Hepatocyte (in vitro differentiated cells): Measurements from ENCODE around the gene ESAM. TPM values are rescaled to one million over a fixed set of nuclear protein-coding genes. Genes with fewer than 3 reads are reported as not detected.

Source experiments
- DNase-seq: peaks from one replicate; pipeline ENCODE4 v3.0.0-alpha.2; 2016; ENCODE audit warnings: low spot score
- H2AFZ ChIP-seq: fragments of 200-600 bp; sonication (generic); 2 replicates; pipeline ENCODE4 v1.6.0; 2016; ENCODE audit warnings: antibody characterized with exemption, mild to moderate bottlenecking
- H3K27ac ChIP-seq: fragments of 200-600 bp; sonication (generic); 2 replicates; pipeline ENCODE4 v1.5.1; 2016; ENCODE audit warnings: mild to moderate bottlenecking
- H3K27me3 ChIP-seq: fragments of 200-600 bp; sonication (generic); 2 replicates; pipeline ENCODE4 v1.6.1; 2016
- H3K36me3 ChIP-seq: fragments of 200-600 bp; sonication (generic); replicated peaks from 2 replicates; pipeline ENCODE4 v1.5.1; 2016; ENCODE audit warnings: low read depth; ENCODE audit not compliant: insufficient read depth
- H3K4me1 ChIP-seq: fragments of 200-600 bp; sonication (generic); 2 replicates; pipeline ENCODE4 v1.5.1; 2016; ENCODE audit warnings: mild to moderate bottlenecking, moderate library complexity; ENCODE audit not compliant: insufficient read depth
- H3K4me2 ChIP-seq: fragments of 200-600 bp; sonication (generic); 2 replicates; pipeline ENCODE4 v1.6.0; 2016
- H3K4me3 ChIP-seq: fragments of 200-600 bp; sonication (generic); 2 replicates; pipeline ENCODE4 v1.5.1; 2016; ENCODE audit warnings: mild to moderate bottlenecking
- H3K79me2 ChIP-seq: fragments of 200-600 bp; sonication (generic); 2 replicates; pipeline ENCODE4 v1.6.0; 2017; ENCODE audit warnings: mild to moderate bottlenecking
- H3K9me2 ChIP-seq: fragments of 200-600 bp; sonication (generic); replicated peaks from 2 replicates; pipeline ENCODE4 v1.6.0; 2017; ENCODE audit warnings: mild to moderate bottlenecking; ENCODE audit not compliant: insufficient read depth
- H3K9me3 ChIP-seq: fragments of 200-600 bp; sonication (generic); 2 replicates; pipeline ENCODE4 v1.5.1; 2016; ENCODE audit warnings: low read depth, mild to moderate bottlenecking
- H4K20me1 ChIP-seq: fragments of 200-600 bp; sonication (generic); 2 replicates; pipeline ENCODE4 v1.6.0; 2016; ENCODE audit warnings: mild to moderate bottlenecking; ENCODE audit not compliant: insufficient read depth, poor library complexity, severe bottlenecking
- EZH2 ChIP-seq: fragments of 200-600 bp; sonication (generic); IDR thresholded peaks from 2 replicates; pipeline ENCODE4 v1.6.1; 2016; ENCODE audit warnings: antibody characterized with exemption, mild to moderate bottlenecking, borderline replicate concordance
- EZH2phosphoT487 ChIP-seq: fragments of 200-600 bp; sonication (generic); IDR thresholded peaks from one replicate; pipeline ENCODE4 v1.6.1; 2018; ENCODE audit warnings: antibody characterized with exemption, mild to moderate bottlenecking, low read depth, moderate library complexity; ENCODE audit not compliant: unreplicated experiment, severe bottlenecking
- WGBS: methylation state at CpG from one replicate; pipeline ENCODE4 v1.1.6; 2016; ENCODE audit warnings: low lambda C conversion rate; ENCODE audit errors: missing lambda C conversion rate; 5-methylcytosine and 5-hydroxymethylcytosine counted together
- polyA plus RNA-seq: library from polyadenylated mRNA; unstranded; fragments of >200 nt; fragmentation: Nextera tagmentation; extraction: Ambion mirVana; gene quantifications from 2 replicates; pipeline ENCODE4 v1.2.1, GENCODE V29; 2016
- total RNA-seq: library from RNA; depleted of rRNA; stranded (reverse); fragments of >200 nt; gene quantifications from 2 replicates; pipeline ENCODE4 v1.2.3, GENCODE V29; 2014
- TF ChIP-seq, protein P1 (sequence below): fragments of 200-600 bp; sonication (generic); IDR thresholded peaks from 2 replicates; pipeline ENCODE4 v1.5.1; 2016; ENCODE audit warnings: antibody characterized with exemption, mild to moderate bottlenecking; ENCODE audit not compliant: poor library complexity

Gene ESAM, protein sequence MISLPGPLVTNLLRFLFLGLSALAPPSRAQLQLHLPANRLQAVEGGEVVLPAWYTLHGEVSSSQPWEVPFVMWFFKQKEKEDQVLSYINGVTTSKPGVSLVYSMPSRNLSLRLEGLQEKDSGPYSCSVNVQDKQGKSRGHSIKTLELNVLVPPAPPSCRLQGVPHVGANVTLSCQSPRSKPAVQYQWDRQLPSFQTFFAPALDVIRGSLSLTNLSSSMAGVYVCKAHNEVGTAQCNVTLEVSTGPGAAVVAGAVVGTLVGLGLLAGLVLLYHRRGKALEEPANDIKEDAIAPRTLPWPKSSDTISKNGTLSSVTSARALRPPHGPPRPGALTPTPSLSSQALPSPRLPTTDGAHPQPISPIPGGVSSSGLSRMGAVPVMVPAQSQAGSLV
- total RNA-seq (2.0 and 3.6 TPM in 2 replicates), polyA plus RNA-seq (3.9 and 7.9 TPM in 2 replicates)

- Histone ChIP-seq H2AFZ (peak within 1 kb of the TSS; percentile 35), H3K4me2 (peak within 1 kb of the TSS; percentile 100), H3K9me3 (no peaks in the 10 kb centered on the region), H4K20me1 (peaks cover 28% of the 10 kb centered on the region), H3K4me3 (peak within 1 kb of the TSS; percentile 64), H3K4me1 (peaks cover 30% of the 10 kb centered on the region), H3K79me2 (no peaks in the 10 kb centered on the region), H3K27me3 (peaks cover 51% of the 10 kb centered on the region), H3K36me3 (no peaks in the 10 kb centered on the region), H3K27ac (no peak within 1 kb of the TSS), H3K9me2 (no peaks in the 10 kb centered on the region)
- WGBS = 1% methylated on average over 25 of the region's 55 CpGs
- TF ChIP-seq EZH2phosphoT487 = peak; percentile 72
- TF ChIP-seq EZH2 = no peak
- peak; percentile 62 for DNase-seq
These were observed at the start of gene ESAM for GRCh38 chr11:124762105-124762623. ESAM (minus strand) TSS chr11:124762290; CDS start chr11:124762154, 136 bp downstream.

DNA sequence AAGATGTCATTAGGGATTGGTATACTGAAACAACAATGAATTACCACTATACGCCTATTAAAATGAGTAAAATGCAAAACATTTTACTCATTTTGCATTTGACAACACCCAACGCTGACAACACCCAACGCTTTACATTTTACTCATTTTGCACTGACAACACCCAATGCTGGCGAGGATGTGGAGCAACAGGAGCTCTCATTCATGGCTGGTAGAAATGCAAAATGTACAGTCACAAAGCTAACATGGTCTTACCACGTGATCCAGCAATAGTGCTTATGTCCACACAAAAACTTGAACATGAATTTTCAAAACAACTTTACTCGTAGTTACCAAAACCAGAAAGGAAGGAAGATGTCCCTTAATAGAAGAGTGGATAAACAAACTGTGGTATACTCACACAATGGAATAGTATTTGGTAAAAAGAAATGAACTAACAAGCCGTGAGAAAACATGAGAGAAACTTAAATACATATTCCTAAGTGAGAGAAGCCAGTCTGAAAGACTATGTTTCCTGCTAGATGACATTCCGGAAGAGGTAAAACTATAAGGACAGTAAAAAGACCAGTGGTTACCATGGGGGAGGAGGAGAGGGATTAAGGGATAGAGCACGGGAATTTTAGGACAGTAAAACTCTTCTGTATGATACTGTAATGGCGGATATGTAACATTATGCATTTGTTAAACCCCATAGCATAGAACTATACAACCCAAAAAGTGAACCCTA, 49.5 kb upstream of the ESAM start:
- no peaks in the 10 kb centered on the region for H3K9me2 ChIP-seq
- H3K4me1 ChIP-seq = no peaks in the 10 kb centered on the region
- WGBS = 85% methylated on average over 10 of the region's 10 CpGs
- no peak overlapping the region for H2AFZ ChIP-seq
- no peaks in the 10 kb centered on the region for H3K79me2 ChIP-seq
- no peak overlapping the region for H3K27ac ChIP-seq
- DNase-seq = no peak
- no peaks in the 10 kb centered on the region for H4K20me1 ChIP-seq
- H3K36me3 ChIP-seq = no peaks in the 10 kb centered on the region
- H3K4me3 ChIP-seq = no peak overlapping the region
- H3K9me3 ChIP-seq = no peaks in the 10 kb centered on the region
- TF ChIP-seq EZH2phosphoT487 (no peak), EZH2 (no peak)
- TF ChIP-seq, protein P1, sequence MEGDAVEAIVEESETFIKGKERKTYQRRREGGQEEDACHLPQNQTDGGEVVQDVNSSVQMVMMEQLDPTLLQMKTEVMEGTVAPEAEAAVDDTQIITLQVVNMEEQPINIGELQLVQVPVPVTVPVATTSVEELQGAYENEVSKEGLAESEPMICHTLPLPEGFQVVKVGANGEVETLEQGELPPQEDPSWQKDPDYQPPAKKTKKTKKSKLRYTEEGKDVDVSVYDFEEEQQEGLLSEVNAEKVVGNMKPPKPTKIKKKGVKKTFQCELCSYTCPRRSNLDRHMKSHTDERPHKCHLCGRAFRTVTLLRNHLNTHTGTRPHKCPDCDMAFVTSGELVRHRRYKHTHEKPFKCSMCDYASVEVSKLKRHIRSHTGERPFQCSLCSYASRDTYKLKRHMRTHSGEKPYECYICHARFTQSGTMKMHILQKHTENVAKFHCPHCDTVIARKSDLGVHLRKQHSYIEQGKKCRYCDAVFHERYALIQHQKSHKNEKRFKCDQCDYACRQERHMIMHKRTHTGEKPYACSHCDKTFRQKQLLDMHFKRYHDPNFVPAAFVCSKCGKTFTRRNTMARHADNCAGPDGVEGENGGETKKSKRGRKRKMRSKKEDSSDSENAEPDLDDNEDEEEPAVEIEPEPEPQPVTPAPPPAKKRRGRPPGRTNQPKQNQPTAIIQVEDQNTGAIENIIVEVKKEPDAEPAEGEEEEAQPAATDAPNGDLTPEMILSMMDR = no peak
- peaks cover 9% of the 10 kb centered on the region for H3K27me3 ChIP-seq
- H3K4me2 ChIP-seq = no peak overlapping the region

DNA sequence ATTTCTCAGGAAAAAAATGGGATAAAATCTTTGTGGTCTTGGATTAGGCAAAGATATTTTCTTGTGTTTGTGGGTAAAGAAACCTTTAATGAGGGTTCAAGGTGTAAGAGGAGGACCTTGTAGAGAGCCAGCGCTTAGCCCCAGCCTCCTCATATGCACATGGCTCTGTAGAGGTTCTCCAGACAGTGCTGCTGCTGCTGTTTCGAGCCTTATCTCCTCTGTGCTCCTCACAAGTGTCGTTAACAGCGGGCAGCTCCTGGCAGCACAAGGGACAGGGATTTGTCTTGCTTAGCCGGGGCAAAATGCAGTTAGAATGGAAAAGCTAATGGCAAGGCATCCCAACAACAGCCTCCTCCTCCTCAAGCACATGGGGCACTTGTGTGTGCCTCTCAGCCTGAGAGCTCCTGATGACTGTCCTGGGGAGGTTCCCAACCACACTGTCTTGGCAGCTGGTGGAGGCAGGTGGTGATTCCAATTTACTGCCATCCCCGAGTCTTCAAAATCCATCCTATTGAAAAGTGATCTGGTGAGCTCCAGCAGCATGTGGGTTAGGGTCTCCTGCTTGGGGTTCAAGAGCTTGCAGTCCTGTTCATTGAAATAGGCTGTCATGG, 45.7 kb upstream of the ESAM start:
- H3K9me3 ChIP-seq = no peaks in the 10 kb centered on the region
- 69% methylated on average over 6 of the region's 6 CpGs for WGBS
- no peak overlapping the region for H3K4me2 ChIP-seq

More for the DNA sequence above, 45.7 kb upstream of the ESAM start:
- TF ChIP-seq EZH2phosphoT487 (no peak), EZH2 (no peak)
- TF ChIP-seq, protein P1 = no peak
- DNase-seq = no peak
- Histone ChIP-seq H3K9me2 (no peaks in the 10 kb centered on the region), H3K36me3 (no peaks in the 10 kb centered on the region), H3K4me3 (no peak overlapping the region), H3K79me2 (no peaks in the 10 kb centered on the region), H4K20me1 (no peaks in the 10 kb centered on the region), H3K27ac (no peak overlapping the region), H3K27me3 (peaks cover 2% of the 10 kb centered on the region), H2AFZ (no peak overlapping the region), H3K4me1 (no peaks in the 10 kb centered on the region)
